ENCODE data around the gene THOP1.

The THOP1 gene

DNA sequence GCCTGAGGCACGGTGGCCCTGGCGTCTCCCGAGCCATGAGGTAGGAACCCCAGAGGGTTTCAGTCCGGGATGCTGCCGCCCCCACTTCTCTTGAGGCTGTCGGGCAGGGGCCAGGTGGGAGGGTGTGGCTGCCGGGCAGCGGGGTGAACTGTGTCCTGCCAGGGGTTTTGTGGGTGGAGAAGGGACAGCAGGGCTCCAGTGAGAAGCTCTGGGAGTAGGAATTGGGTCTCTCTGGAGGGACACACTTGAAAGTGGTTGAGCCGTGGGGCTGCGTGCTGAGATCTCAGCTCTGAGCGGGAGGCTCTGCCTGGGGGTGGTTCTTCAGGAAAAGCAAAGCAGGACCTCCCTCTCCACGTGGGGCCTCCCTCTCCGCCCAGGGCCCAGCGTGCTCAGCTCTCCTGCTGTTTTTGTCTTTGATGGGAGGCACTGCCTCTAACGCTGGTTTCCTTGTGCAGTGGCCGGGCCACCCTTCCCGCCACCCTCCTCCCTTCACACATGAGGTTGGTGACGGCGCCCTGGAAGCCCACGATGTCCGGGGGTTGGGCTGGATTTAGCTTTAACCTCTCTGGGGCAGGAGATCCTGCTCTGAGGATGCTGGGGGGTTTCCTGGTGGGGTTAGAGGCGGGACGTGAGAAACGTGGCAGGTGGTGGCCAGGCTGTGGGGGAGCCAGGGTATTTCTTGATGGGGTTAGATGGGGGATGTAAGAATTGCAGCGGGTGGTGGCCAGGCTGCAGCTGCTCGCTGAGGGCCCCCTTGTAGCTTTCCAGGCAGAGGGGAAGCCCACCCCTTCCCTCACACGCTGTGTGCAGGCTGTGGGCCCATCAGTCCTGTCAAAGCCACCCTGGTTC lies 19.1 kb downstream of the THOP1 start:
- no peak for DNase-seq

DNA sequence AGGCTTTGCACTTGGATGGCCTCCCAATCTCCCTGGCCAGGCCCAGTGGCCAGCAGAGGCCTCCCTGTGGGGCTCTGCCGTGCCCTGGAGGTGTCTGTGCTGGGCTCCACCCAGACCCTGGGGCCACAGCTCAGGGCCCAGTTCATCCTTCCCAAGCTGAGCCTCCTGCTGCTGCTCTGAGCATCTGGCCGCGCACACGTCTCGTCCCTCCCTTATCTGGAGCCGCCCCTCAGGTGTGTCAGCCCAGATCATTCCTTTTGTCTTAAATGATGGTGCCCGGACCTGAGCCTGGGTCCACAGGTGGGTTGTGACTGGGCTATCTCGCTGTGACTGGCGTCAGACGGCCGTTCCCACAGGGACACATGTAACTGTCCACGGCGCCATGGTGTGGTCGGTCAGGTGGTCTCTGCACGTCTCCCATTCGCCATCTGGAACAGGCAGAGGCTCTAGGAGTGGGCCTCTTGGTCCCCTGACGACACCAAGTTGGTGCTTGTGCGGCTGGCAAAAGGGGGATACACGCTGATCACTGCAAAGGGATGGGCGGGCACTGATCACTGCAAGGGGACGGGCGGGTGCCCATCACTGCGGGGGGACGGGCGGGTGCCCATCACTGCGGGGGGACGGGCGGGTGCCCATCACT lies 20.1 kb downstream of the THOP1 start:
- no peak for DNase-seq

DNA sequence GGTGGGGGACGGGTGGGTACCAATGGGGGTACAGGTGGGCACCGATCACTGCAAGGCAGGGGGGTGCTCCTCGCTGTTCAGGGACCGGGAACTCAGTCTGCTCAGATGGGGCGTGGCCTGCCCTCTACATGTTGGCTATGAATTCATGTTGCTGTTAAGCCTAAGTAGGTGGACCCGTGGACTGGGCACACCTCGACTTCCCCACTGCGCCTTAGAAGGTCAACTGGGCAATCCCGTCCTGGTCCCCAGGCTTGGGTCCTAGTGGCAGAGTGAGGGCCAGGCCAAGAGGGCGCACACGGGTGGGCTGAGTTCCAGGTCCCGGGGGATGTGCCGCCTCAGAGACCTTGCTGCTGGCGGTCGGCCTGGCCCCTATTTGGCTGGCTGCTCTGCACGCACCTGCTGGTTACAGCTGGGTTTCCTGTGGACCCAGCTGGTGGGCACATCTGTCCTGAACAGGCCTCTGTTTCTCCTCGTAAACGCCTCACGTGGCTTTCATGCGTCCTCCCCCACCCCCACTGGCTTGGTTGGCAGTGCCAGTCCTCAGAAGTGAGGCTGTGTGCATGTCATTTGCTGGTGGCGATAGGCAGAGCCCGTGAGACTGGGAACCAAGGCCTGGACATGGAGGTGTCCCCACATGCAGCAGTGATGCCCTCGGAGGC lies 20.8 kb downstream of the THOP1 start:
- DNase-seq: no peak

DNA sequence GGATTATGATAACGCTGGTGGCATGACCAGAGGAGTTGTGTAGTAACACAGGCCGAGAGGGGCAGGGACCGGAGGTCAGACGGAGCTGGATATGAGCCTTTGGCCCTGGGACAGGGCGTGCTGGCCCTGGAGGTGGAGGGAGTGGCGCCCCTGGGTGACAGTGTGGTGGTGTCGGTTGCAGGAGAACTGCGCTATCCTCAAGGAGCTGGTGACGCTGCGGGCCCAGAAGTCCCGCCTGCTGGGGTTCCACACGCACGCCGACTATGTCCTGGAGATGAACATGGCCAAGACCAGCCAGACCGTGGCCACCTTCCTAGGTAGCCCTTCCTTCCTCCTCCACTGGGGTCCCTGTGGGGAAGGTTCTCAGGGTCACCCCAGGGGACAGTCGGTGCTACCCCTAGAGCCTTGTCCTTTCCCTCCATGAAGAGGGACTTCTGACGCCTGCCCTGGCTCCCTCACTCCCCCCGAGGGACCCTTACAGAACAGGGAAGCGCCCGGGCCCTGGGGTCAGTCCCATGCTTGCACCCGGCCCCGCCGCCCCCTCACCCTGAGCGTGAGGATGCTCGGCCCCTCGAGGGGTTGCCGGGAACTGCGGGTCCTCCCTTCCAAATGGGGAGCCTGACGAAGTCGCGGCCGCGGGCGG lies 21.6 kb downstream of the THOP1 start:
- DNase-seq: no peak

DNA sequence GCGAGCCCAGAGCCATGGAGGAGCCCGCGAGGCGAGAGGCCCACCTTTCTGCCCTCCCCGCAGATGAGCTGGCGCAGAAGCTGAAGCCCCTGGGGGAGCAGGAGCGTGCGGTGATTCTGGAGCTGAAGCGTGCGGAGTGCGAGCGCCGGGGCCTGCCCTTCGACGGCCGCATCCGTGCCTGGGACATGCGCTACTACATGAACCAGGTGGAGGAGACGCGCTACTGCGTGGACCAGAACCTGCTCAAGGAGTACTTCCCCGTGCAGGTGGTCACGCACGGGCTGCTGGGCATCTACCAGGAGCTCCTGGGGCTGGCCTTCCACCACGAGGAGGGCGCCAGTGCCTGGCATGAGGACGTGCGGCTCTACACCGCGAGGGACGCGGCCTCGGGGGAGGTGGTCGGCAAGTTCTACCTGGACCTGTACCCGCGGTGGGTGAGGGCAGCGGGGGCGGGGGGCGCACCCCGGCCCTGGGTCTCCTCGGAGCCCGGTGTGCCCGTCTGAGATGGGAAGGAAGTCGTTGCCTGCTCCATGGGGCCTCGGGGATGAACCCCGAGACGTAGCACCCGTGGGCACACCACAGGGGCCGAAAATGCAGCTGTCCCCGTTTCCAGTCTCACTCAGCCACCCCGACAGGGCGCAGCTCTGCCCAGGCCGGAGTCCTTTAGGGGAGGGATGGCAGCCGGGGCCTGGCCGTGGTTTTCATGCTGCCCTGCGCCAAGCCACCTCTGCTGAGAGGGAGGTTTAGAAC lies 22.3 kb downstream of the THOP1 start:
- DNase-seq: no peak

- DNase-seq: no peak
These were observed 23.0 kb downstream of the THOP1 start for GRCh38 chr19:2808129-2808941.

- no peak for DNase-seq
These were observed 24.3 kb downstream of the THOP1 start for GRCh38 chr19:2809387-2810140.

- no peak for DNase-seq
These were observed 25.1 kb downstream of the THOP1 start for GRCh38 chr19:2810141-2811091.

- no peak for DNase-seq
These were observed 26.0 kb downstream of the THOP1 start for GRCh38 chr19:2811221-2811722.

DNA sequence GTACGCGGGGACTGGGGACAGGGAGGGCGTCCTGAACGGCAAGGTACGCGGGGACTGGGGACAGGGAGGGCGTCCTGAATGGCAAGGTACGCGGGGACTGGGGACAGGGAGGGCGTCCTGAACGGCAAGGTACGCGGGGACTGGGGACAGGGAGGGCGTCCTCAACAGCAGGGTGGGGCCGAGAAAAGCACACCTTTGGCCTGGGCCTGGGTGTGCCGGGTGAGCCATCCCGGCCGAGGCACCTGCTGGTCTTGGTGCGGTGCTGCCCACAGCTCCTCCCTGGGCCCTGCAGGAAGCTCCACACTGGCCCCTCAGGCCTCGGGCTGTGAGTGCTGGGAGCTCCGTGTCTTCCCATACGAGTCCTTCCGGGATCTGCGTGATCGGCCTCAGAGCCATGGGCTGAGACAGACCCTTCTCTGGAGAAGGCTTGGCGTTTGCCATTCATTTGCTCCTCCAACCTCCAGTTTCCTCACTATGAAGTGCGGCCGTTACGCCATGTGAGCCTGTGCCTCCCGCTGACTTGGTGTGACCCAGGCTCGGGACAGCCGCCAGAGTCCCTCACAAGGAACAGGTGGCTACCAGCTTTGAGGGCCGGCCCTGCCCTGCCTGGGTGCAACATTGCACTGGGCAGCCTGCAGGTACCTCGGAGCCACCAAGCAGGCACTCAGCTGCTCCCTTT lies 26.6 kb downstream of the THOP1 start:
- no peak for DNase-seq

DNA sequence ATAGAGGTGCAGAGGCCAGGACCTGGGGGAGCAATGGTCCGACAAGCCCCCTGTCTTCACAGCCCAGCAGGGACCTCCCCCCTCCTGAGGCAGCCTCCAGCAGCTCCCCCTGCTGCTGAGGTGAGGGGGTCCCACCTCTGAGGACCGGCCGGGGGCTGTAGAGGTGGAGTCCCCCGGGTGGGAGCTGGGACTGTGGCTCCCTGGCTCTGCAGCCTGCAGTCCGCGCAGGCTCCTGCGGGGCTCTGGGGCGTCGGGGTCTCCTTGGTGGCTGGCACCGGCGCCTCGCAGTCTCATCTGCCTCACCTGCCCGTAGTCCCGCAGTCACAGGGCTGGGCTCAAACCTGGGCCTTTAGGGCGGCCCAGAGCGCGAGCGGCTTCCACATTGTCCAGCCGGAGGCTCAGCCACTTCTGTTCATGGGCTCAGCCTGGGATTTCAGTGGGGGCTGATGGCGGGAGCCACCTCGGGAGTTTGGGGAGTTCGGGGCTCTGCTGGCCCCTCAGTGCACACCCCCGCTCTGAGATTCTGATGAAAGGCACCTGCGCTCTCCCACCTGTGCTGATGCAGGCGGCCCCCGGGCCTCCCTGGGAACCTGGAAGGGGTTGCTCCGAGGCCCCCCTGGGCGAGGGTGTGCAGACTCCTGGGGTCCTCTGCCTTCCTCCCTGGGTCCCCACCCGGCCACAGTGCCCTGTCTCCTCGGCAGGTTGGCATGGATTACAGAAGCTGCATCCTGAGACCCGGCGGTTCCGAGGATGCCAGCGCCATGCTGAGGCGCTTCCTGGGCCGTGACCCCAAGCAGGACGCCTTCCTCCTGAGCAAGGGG lies 27.3 kb downstream of the THOP1 start:
- no peak for DNase-seq

DNA sequence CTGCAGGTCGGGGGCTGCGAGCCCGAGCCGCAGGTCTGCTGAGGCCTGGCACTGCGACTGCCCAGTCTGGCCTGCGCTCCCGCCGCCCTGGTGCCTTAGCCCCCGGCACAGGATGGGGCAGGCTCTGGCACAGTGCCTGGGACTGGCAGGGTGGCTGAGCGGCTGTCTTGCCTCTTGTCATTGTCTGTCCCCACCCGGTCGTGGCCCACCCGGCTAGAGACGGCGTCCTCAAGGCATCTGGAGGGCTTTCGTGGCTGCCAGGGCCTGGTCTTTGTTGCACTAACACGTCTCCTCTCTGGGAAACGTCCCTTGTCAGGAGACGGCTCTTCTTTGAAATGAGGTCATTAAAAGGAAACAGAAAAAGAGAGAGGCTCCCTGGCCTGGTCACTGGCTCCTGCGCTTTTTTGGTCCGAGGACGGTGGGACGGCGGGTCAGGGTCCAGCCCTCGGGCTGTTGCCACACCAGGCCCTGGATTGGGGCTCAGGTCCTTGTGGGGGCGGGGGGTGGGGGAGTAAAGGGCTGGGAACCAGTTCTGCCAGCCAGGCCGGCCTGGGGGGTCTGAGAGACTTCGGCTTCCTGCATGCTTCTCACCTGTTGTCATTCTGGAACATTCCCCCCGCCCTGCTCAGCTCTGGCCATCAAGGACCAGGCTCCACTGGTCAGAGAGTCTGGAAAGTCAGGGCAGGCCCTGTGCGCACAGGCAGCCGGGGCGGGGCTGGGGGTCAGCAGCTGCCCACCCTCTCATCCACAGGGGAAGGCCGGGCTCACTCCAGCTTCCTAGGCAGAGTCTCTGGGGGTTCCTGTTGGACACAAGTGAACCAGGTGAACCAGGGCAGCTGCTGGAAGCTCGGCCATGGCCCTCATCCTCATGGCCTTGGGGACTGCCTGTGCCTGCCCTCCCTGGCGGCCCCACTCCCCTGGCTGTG lies 28.2 kb downstream of the THOP1 start:
- no peak for DNase-seq

GRCh38 chr19:2814426-2814825 lies 29.1 kb downstream of the THOP1 start:
- DNase-seq: no peak

- no peak for DNase-seq
These were observed 29.9 kb downstream of the THOP1 start for GRCh38 chr19:2815191-2815614.

- DNase-seq: no peak
These were observed 30.6 kb downstream of the THOP1 start for GRCh38 chr19:2815923-2816322.

GRCh38 chr19:2816641-2817040 lies 31.3 kb downstream of the THOP1 start:
- DNase-seq: no peak
